HG03135 (cell line): Measurements from ENCODE around the gene VPS18.

ENCODE experiments used
- ATAC-seq: cut with Tn5 transposase; IDR thresholded peaks from one replicate; pipeline ENCODE4 v1.9.1; 2021; ENCODE audit warnings: mild to moderate bottlenecking, moderate library complexity; ENCODE audit not compliant: unreplicated experiment

The VPS18 gene

DNA sequence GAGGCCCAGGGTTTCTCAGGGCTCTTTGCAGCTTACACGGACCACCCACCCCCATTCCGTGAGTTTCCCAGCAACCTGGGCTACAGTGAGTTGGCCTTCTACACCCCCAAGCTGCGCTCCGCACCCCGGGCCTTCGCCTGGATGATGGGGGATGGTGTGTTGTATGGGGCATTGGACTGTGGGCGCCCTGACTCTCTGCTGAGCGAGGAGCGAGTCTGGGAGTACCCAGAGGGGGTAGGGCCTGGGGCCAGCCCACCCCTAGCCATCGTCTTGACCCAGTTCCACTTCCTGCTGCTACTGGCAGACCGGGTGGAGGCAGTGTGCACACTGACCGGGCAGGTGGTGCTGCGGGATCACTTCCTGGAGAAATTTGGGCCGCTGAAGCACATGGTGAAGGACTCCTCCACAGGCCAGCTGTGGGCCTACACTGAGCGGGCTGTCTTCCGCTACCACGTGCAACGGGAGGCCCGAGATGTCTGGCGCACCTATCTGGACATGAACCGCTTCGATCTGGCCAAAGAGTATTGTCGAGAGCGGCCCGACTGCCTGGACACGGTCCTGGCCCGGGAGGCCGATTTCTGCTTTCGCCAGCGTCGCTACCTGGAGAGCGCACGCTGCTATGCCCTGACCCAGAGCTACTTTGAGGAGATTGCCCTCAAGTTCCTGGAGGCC lies 5.4 kb downstream of the VPS18 start:
- ATAC-seq = no peak

DNA sequence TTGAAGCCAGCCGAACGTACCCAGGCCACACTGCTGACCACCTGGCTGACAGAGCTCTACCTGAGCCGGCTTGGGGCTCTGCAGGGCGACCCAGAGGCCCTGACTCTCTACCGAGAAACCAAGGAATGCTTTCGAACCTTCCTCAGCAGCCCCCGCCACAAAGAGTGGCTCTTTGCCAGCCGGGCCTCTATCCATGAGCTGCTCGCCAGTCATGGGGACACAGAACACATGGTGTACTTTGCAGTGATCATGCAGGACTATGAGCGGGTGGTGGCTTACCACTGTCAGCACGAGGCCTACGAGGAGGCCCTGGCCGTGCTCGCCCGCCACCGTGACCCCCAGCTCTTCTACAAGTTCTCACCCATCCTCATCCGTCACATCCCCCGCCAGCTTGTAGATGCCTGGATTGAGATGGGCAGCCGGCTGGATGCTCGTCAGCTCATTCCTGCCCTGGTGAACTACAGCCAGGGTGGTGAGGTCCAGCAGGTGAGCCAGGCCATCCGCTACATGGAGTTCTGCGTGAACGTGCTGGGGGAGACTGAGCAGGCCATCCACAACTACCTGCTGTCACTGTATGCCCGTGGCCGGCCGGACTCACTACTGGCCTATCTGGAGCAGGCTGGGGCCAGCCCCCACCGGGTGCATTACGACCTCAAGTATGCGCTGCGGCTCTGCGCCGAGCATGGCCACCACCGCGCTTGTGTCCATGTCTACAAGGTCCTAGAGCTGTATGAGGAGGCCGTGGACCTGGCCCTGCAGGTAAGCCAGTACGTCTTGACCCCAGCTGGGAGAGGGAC lies 6.2 kb downstream of the VPS18 start:
- ATAC-seq = no peak

DNA sequence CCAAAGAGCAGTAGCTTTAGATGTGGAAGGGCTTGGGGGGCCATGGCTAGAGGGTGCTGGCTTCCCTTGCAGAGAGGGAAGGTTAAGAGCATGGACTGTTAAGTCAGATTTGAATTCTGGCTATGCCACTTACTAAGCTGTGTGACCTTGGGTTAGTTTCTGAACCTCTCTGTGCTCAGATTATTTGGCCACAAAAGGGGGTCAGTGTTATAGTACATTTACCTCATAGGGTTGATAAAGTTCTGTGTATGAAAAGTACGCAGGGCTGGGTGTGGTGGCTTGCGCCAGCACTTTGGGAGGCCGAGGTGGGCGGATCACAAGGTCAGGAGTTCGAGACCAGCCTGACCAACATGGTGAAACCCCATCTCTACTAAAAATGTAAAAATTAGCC lies 6.8 kb downstream of the VPS18 start:
- ATAC-seq = no peak

DNA sequence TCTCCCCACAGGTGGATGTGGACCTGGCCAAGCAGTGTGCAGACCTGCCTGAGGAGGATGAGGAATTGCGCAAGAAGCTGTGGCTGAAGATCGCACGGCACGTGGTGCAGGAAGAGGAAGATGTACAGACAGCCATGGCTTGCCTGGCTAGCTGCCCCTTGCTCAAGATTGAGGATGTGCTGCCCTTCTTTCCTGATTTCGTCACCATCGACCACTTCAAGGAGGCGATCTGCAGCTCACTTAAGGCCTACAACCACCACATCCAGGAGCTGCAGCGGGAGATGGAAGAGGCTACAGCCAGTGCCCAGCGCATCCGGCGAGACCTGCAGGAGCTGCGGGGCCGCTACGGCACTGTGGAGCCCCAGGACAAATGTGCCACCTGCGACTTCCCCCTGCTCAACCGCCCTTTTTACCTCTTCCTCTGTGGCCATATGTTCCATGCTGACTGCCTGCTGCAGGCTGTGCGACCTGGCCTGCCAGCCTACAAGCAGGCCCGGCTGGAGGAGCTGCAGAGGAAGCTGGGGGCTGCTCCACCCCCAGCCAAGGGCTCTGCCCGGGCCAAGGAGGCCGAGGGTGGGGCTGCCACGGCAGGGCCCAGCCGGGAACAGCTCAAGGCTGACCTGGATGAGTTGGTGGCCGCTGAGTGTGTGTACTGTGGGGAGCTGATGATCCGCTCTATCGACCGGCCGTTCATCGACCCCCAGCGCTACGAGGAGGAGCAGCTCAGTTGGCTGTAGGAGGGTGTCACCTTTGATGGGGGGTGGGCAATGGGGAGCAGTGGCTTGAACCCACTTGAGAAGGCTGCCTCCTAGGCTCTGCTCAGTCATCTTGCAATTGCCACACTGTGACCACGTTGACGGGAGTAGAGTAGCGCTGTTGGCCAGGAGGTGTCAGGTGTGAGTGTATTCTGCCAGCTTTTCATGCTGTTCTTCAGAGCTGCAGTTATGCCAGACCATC lies 8.6 kb downstream of the VPS18 start:
- no peak for ATAC-seq

DNA sequence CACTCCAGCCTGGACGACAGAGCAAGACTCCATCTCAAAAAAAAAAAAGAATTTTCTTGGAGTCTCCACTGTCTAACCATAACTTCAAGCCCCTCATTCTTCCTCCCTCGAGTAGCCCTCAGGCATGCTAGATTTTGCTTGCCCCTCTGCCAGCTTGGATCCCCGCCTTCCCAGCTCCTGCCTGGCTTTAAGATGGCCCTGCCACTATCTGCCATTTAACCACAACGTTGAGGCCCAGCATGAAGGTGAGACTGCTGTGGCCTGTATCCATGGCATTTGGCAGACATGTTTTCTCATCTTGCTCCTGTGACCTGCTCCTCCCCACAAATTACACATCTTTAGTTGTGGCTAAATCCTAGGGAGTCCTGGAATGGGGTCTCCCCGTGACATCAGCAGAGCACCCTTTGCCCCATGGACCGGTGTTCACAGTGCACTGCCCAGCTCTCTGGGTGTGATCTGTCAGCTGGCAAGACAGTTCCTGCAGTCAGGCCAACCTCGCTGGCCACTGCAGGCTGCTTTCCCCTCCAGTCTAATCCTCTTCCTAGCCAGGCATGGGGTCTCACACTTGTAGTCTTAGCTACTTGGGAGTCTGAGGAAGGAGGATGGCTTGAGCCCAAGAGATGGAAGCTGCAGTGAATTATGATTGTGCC lies 10.4 kb downstream of the VPS18 start:
- no peak for ATAC-seq

DNA sequence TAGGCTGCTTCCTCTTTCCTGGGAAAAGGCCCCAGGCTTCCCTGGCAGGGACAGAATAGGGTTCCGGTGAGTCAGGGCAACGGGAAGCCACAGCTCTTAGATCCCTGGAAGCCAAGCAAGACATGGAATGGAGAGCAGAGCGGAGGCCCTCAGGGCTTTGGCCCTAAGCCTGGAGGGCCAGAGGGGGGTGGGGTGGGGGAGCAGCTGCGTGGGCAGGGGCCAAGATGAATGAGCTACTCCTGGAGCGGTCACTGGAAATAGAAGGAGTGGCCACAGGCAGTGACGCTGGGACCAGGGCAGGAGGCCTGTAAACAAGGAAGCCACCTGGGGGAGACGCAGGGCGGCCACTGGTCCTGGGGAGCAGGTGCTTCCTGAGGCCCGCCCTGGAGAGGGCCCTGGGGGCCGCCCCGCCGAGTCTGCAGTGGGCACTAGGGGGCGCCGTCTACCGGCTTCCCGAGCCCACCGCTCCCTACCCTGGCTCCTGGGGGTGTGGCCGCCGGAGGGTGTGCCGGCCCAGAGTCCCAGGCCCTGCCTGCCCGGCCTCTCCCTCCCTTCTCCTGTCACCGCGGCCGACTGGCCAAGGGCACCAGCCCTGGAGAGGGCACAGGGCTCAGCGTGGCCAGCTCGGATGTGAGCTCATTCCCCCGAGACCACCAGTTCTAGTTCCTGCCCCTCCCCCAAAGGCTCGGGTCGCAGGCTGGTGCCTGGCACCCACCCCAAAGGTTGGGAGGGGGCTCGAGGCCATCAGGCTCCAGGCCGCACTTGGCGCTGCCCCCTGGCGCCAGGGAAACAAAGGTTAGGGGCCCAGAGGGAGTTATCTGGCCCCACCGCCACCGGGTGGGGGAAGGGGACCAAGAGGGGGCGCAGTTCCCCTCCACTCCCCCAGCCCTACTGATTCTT lies 12.1 kb downstream of the VPS18 start:
- peak; percentile 62 for ATAC-seq

DNA sequence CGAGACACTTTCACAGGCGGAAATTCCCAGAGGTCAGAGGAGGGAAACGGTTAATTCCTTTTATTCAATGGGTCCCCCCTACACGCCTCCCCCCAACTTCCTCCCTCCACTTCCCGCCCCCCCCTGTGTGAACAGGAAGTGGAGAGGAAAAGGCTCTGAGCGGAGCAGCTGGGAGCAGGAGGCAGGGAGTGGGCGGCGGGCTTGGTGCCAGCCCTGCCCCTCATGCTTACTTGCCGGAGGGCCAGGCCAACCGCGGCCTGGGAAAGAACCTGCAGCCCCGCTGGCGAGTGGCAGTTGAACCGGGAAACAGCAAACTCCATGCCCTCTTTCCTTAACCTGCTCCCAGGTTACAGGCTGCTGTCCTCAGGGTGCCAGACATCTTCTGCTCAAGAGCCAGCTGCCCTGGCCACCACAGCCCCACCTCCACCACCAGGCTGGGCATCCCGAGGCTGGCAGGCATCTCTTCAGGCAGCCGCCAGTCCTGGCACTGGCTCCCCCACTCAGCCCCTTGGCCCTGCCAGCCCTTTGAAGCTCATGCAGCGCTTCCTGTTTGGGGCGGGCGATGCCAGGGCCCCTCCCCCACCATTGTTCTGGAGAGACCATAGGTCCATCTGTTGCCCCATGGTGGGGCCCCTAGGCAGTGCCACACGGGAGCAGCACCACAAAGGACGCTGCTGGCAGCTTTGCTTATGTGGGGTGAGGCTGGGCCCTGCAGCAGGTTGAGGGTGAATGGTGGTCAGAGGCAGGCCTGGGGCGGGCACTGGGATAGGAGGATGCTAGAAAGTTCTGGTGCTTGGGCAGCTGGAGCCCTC lies 12.9 kb downstream of the VPS18 start:
- ATAC-seq = no peak

DNA sequence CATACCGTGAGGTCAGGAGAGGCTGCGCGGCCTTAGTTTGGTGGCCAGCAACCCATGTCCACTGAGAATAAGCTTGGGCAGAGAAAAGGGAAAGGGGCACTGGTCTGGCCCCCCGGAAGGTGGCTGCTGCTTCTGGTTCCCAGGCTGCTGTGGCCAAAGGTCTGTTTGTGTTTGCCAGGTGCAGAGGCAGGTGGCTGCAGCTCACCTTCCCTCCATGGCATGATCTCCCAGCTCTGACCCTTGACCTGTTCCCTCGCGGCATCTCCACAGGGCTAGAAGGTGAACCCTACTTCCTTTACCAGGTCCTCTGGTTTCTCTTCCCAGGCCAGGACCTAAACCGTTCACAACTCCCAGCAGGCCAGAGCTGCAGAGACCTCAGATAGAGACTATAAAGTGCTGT lies 13.8 kb downstream of the VPS18 start:
- ATAC-seq = no peak

DNA sequence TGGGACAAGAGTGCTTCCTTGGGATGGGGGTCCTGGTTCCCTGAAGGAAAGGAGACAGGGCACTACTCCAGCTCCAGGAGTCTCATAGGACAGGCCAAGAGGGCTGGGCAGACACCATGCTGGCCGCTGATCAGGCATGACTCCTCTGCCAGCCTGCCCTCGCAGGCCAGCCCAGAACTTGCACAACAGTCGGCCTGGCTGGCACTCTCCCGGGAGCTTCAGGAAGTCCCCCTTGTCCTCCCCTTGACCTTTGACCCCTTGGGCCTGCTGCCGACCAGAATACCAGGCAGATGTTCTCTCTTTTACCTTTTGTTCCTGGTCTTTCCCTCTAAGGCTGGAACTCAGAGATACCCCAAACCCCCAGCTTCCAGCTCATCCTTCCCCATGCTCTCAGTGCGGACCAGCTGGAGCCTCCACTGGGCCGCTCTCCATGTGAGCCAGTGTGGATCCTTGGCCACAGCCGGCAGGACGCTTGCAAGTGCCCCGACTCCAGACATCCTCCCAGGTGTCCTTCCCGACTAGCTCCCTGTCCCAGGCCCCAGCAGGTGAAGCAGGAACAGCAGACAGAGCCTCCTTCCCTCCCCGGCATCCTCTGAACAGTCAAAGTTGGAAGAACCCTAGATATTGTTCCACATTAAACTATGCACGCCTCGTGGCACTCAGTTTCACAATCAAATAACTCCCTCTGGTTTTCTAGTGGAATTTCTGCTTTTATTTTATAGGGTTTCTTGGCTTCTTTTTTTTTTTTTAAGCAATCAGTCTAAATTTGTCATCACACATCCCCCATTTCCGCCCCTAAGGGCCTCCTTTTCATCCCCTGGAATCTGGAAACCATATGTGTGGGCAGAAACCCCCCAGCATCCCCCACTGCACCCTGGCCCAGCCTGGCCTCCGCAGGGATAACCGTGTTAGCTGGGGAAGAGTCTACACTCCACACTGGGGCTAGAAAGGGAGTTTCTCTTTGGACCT lies 15.7 kb downstream of the VPS18 start:
- ATAC-seq = no peak

DNA sequence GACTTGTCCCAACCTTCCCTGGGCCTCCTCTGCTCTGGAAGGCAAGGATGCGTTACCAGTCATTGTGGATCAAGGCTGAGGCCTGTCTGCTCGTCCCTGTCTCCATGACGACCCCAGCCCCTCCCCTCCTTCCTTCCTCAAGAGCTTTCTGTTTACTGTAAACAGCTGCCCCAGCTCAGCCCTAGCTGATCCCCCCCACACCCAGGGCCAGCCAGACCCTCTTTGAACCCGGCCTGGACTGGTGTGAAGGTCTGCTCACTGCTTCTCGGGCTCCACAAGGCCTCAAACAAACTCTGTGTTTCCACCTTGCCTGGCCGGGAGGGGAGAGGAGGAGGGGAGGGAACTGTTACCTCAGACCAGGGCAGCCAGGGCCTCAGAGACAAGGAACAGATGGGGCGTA lies 16.9 kb downstream of the VPS18 start:
- ATAC-seq = no peak

DNA sequence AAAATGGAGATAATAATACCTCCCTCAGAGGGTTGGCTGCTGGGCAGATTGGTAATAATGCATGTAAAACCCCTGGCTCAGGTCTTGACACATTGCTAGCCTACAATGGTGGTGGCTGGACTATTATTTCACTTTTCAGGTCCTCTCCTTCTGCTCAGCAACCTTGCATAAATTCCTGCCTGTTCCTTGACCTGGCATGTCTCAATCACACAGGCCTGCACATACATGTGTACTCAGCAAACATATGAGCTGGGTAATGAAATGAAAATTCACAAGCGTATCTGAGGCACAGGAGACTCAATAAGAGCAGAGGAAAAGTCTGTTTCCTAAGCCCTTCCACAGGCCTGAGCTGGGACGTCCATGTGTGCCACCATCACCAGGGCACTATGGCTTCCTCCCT lies 17.4 kb downstream of the VPS18 start:
- no peak for ATAC-seq

DNA sequence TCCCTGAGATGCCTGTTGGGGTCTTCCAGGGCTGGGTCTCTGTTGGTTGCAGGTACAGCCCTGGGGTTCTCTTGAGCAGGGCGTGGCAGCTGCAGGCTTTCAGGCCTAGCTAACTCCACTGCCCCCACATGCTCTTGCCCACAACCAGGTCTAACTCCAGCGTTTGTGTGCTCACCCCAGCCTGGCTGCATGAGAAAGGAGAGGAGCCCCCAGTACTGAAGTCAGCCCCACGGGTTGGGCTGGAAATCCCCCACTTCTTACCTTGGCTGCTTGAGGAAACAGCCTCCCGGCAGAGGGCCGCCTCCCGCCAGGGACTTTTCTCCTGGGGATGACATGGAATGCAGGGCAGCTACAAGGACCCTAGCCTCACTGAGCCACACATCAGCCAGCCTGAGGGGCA lies 18.2 kb downstream of the VPS18 start:
- no peak for ATAC-seq

DNA sequence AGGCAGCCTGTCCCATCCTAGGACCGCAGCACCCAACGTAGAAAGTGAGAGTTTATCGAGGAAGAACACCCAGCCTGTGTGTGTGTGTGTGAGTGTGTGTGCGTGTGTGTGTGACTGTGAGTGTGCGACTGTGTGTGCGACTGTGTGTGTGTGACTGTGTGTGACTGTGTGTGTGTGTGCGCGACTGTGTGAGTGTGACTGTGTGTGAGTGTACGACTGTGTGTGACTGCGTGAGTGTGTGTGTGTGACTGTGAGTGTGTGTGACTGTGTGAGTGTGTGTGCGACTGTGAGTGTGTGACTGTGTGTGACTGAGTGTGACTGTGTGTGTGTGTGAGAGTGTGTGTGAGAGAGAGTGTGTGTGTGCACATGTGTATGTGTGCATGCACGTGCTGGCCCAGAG lies 19.8 kb downstream of the VPS18 start:
- no peak for ATAC-seq

DNA sequence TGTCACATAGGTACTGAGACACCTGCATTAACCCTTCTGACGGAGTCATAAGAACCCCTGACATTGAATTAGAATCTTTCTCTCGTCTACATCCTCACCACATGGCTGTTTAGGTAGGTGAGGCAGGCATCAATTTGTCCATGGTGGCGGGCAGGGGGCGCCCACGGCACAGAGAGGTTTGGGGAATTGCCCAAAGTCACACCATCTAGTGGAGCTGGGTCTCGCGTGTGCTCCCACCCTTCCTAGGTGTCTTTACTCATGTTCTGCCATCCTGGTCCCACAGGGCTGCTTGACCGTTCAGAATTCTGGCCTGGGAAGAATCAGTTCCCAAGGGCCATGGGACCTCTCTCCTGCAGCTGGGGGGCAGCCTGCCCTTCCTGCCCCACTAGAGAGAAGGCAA lies 20.2 kb downstream of the VPS18 start:
- no peak for ATAC-seq

DNA sequence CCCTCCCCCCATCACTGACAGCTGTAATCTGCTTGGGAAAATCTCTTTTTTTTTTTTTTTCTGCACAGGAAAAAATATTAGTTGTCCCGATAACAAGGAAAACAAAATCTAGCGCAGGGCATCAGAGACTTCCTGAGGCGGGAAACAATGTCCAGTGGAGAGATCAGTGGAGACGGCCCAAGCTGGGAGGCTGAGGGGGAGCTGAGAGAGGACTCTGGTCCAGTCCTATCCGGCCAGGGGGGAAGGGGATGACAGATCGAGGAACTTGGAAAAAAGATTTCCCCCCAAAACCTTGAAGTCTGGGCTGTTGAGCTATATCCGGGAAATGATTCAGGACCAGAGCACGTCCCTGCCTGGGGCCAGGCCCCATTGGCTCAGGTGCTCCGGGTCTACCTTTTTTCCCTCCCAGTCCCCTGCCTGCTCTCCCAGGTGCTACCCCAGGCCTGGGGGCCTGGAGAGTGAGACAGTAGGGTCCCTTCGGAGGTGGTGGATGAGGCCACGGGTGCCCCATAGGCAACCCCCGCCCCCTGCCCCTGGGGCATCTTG lies 20.9 kb downstream of the VPS18 start:
- ATAC-seq = no peak

DNA sequence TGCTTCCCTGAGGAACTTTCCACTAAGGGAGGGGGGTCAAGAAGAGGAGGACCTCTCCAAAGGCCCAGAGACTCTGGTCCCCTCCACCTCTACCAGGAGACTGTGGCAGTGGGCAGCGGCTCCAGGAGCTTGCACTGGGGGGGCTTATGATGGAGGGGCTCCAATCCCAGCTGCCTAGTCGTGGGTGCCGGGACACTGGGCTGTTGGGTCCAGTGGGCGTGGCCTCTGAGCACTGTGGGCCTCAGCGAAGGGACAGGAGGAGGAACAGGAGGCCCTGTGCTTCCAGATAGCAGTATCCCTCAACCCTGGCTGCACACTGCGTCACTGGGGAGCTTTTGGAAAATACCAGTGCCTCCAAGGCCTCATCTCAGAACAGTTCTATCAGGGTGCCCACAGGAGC lies 21.4 kb downstream of the VPS18 start:
- ATAC-seq = no peak

DNA sequence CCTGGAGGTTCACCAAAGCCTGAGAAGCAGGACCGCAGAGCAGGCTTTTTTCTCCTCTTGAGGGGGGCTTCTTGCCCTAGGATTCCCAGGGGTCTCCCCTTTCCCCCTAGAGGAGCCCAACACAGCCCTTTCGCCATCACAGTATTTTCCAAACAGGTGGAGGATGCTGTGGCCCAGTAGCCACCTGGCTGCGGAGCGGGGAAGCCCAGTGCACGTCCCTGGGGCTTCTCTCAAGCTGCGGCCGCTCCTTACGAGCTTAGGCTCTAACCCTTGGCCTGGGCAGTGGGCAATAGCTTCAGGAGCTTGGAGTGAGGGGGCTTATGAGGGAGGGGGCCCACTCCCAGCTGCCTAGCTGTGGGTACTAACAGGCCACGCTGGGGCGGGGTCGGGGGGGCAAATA lies 23.3 kb downstream of the VPS18 start:
- no peak for ATAC-seq
